Panc1 (cell line): ENCODE data around the gene CEP44.
"Not testable (repeated sequence)": the region's sequence is repeated elsewhere in the genome, so short reads cannot be mapped to it uniquely, and the experiment has no call there.

Experiments
- POLR2AphosphoS5 ChIP-seq: IDR thresholded peaks from 2 replicates; pipeline ENCODE4 v1.6.1; 2012; ENCODE audit warnings: mild to moderate bottlenecking, low read depth, low read length, moderate library complexity
- SIN3A ChIP-seq: IDR thresholded peaks from 2 replicates; pipeline ENCODE4 v1.6.1; 2012; ENCODE audit warnings: low read depth, mild to moderate bottlenecking, low read length, moderate library complexity, borderline replicate concordance; ENCODE audit not compliant: insufficient read depth
- TCF7L2 ChIP-seq: IDR thresholded peaks from 2 replicates; pipeline ENCODE4 v1.6.1; 2011; ENCODE audit warnings: mild to moderate bottlenecking, low read depth, low read length, inconsistent platforms
- TF ChIP-seq, protein P1 (sequence below): fragments of 450-650 bp; IDR thresholded peaks from 2 replicates; pipeline ENCODE4 v1.5.1; 2017; ENCODE audit warnings: mild to moderate bottlenecking
- TF ChIP-seq, protein P2 (sequence below), 2 experiments: IDR thresholded peaks; 2 replicates each; pipeline ENCODE4 v1.6.1; 2011 to 2012; ENCODE audit warnings: low read depth in 2 of 2, control low read depth in 1 of 2, low read length in 1 of 2, mild to moderate bottlenecking in 1 of 2, moderate library complexity in 1 of 2; ENCODE audit not compliant: insufficient read depth in 1 of 2

DNA sequence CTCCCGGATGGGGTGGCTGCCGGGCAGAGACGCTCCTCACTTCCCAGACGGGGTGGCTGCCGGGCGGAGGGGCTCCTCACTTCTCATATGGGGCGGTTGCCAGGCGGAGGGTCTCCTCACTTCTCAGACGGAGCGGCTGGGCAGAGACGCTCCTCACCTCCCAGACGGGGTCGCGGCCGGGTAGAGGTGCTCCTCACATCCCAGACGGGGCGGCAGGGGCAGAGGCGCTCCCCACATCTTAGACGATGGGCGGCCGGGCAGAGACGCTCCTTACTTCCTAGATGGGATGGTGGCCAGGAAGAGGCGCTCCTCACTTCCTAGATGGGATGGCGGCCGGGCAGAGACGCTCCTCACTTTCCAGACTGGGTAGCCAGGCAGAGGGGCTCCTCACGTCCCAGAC is 11.4 kb downstream of the CEP44 start:
- TF ChIP-seq, protein P1, sequence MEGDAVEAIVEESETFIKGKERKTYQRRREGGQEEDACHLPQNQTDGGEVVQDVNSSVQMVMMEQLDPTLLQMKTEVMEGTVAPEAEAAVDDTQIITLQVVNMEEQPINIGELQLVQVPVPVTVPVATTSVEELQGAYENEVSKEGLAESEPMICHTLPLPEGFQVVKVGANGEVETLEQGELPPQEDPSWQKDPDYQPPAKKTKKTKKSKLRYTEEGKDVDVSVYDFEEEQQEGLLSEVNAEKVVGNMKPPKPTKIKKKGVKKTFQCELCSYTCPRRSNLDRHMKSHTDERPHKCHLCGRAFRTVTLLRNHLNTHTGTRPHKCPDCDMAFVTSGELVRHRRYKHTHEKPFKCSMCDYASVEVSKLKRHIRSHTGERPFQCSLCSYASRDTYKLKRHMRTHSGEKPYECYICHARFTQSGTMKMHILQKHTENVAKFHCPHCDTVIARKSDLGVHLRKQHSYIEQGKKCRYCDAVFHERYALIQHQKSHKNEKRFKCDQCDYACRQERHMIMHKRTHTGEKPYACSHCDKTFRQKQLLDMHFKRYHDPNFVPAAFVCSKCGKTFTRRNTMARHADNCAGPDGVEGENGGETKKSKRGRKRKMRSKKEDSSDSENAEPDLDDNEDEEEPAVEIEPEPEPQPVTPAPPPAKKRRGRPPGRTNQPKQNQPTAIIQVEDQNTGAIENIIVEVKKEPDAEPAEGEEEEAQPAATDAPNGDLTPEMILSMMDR, result not testable (repeated sequence)
- not testable (repeated sequence) for TF ChIP-seq POLR2AphosphoS5, TCF7L2, SIN3A
- TF ChIP-seq, protein P2, sequence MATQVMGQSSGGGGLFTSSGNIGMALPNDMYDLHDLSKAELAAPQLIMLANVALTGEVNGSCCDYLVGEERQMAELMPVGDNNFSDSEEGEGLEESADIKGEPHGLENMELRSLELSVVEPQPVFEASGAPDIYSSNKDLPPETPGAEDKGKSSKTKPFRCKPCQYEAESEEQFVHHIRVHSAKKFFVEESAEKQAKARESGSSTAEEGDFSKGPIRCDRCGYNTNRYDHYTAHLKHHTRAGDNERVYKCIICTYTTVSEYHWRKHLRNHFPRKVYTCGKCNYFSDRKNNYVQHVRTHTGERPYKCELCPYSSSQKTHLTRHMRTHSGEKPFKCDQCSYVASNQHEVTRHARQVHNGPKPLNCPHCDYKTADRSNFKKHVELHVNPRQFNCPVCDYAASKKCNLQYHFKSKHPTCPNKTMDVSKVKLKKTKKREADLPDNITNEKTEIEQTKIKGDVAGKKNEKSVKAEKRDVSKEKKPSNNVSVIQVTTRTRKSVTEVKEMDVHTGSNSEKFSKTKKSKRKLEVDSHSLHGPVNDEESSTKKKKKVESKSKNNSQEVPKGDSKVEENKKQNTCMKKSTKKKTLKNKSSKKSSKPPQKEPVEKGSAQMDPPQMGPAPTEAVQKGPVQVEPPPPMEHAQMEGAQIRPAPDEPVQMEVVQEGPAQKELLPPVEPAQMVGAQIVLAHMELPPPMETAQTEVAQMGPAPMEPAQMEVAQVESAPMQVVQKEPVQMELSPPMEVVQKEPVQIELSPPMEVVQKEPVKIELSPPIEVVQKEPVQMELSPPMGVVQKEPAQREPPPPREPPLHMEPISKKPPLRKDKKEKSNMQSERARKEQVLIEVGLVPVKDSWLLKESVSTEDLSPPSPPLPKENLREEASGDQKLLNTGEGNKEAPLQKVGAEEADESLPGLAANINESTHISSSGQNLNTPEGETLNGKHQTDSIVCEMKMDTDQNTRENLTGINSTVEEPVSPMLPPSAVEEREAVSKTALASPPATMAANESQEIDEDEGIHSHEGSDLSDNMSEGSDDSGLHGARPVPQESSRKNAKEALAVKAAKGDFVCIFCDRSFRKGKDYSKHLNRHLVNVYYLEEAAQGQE (IDR thresholded peaks at IDR 0.05; ENCODE audit: insufficient read depth in 1 of 2, low read depth in 2 of 2, low read length in 1 of 2), result not testable (repeated sequence)
